ENCODE results near the gene CSGALNACT2. TPM values are rescaled to one million over a fixed set of nuclear protein-coding genes. Genes with fewer than 3 reads are reported as not detected.

The CSGALNACT2 gene
- total RNA-seq, 1 experiment from 2014 or later: 8.9 TPM

- Histone ChIP-seq H2BK5ac (ENCODE audit: insufficient read length, low read length) (no peak overlapping the region), H2AFZ (ENCODE audit: low read length) (no peak overlapping the region), H4K91ac (ENCODE audit: insufficient read length, low read depth, low read length) (no peak overlapping the region), H2BK12ac (ENCODE audit: insufficient read length, low read depth, low read length) (no peak overlapping the region), H4K8ac (replicated peaks; ENCODE audit: insufficient read length, low read depth, low read length) (no peak overlapping the region), H4K20me1 (ENCODE audit: control insufficient read depth, insufficient read depth, insufficient read length) (no peaks in the 10 kb centered on the region), H2BK15ac (ENCODE audit: low read depth, low read length) (no peak overlapping the region), H3K4me2 (ENCODE audit: insufficient read depth, insufficient read length, low read length) (no peak overlapping the region), H4K5ac (ENCODE audit: insufficient read length, low read depth, low read length) (no peak overlapping the region), H3K23me2 (ENCODE audit: insufficient read length, low read depth, low read length, poor library complexity, severe bottlenecking) (no peaks in the 10 kb centered on the region), H3K56ac (ENCODE audit: insufficient read length, low read depth, low read length) (no peak overlapping the region), H3K9ac (ENCODE audit: extremely low read depth, insufficient read length, low read length) (no peak overlapping the region), H3K4me1 (ENCODE audit: insufficient read depth, low read length) (no peaks in the 10 kb centered on the region), H3K79me1 (ENCODE audit: insufficient read depth, low read depth, low read length, poor library complexity, severe bottlenecking) (no peaks in the 10 kb centered on the region), H3K4ac (ENCODE audit: low read depth, low read length) (no peak overlapping the region), H3K18ac (ENCODE audit: insufficient read length, low read depth, low read length) (no peak overlapping the region), H2AK5ac (ENCODE audit: insufficient read length, low read length) (no peak overlapping the region), H3K9me3 (ENCODE audit: control insufficient read depth, low read depth, low read length) (no peaks in the 10 kb centered on the region), H3K23ac (ENCODE audit: insufficient read length, low read depth, low read length) (no peak overlapping the region), H2BK20ac (ENCODE audit: low read depth, low read length, poor library complexity, severe bottlenecking) (no peak overlapping the region), H3T11ph (ENCODE audit: low read length) (no peak overlapping the region), H2BK120ac (ENCODE audit: low read depth, low read length, poor library complexity, severe bottlenecking) (no peak overlapping the region), H3K79me2 (ENCODE audit: insufficient read depth, low read length) (no peaks in the 10 kb centered on the region), H3K27ac (ENCODE audit: insufficient read length, low read depth, low read length) (no peak overlapping the region), H3K14ac (ENCODE audit: insufficient read depth, low read length) (no peak overlapping the region), H3K27me3 (ENCODE audit: insufficient read depth, low read length) (no peaks in the 10 kb centered on the region)
- no peak overlapping the region for H3K27ac Mint-ChIP-seq
- peaks cover 1 to 7% of the 10 kb centered on the region in 2 experiments; a peak in 2 of 4 replicates for H3K4me1 Mint-ChIP-seq
- H3K9me3 Mint-ChIP-seq: no peaks in the 10 kb centered on the region
- no peak for TF ChIP-seq CTCF (conservative IDR thresholded peaks at IDR 0.05)
- no peaks in the 10 kb centered on the region for H3K27me3 Mint-ChIP-seq (ENCODE audit: low read depth)
- H3K4me3 Mint-ChIP-seq: no peak overlapping the region; a peak in 1 of 5 replicates
- no peak for DNase-seq
- H3K36me3 Mint-ChIP-seq (ENCODE audit: insufficient read depth in 1 of 3, low read depth in 3 of 3): no peaks in the 10 kb centered on the region
- no CpG with 5 or more reads among the region's 20 CpGs for WGBS (ENCODE audit: extremely low coverage, insufficient read length, low lambda C conversion rate)
Measured at GRCh38 chr10:43205681-43206390, 67.6 kb downstream of the CSGALNACT2 start.
